CD4-positive, alpha-beta T cell treated with Interleukin-17A for 4 hours (primary cell): Measurements from ENCODE around the gene TAC3.
A peak's percentile ranks its signal among the peaks of the same experiment; 100 is the strongest.
"Not testable (repeated sequence)": the region's sequence is repeated elsewhere in the genome, so short reads cannot be mapped to it uniquely, and the experiment has no call there.

Experiments
- DNase-seq: peaks from one replicate; pipeline ENCODE4 v3.0.0-alpha.2; 2020; ENCODE audit warnings: mixed read lengths

Gene TAC3

DNA sequence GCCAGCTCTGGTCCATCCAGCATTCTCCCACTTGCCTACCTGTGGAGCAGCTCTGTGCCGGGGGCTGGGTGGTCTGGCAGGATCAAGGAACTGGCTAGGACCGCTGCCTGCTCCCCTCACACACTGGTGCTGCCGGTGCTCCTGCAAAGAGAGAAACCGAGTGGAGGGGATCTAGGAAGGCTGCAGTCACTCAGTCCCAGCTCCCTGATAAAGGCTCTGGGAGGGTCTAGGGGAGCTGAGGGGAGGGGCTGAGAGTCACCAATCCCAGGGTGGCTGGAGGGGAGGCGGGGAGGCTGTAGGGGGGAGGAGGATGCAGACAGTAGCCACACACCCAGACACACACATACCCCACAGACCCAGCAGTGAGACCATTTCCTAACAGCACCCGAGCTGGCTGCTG lies at the start of gene TAC3:
TAC3 (minus strand) TSS at position 182 of the 400 bp plus-strand sequence. CDS start 732 bp downstream, outside the sequence.
- DNase-seq: no peak

DNA sequence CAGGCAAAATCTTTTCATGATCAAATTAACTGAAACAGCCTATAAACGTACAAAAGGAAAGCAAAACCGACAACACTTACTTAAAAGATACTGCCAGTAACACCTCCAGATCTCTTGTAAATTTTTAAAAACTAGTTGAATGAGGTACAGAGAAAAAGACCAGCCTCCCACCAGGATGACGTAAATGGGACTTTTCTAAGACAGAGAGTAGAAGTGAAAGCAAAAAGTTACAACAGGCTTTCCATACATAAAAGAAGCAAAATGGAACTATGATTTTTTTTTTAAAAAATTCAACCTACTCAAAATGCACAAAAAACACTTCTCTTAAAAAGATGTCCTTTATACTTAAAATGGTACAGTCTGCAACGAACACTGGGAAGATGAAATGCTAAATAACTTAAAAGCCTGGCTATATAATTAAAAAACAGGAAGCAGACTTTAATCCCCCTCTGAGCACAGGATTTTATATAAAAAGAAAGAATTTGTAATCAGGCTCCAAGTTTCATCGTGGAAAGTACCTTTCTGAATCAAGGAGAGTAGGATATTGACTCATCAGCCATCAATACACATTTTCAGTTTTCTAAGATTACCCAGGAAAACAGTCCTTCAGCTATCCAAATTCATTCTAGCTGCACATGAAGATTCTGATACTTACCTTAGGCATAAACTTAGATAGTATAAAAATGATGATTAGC lies 47.8 kb upstream of the TAC3 start:
- peak; percentile 60 for DNase-seq

DNA sequence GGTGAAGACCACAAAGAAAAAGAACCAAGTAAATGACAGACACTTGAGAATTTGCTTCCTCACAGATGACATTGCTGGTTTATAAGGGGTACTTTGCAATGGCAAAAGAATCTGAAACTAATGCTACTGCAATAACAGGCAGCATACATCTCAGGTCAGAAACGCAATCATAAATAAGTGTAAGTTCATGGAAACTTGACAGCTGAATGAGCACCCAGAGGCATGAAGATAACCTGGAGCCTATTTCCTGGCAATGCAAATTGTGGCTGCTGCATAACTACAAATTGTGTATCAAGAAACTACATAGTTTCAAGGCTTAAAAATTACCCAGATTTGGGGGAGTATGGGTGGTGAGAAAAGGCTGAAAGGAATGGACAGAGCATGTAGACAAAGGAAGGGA lies 42.1 kb upstream of the TAC3 start:
- DNase-seq: no peak

DNA sequence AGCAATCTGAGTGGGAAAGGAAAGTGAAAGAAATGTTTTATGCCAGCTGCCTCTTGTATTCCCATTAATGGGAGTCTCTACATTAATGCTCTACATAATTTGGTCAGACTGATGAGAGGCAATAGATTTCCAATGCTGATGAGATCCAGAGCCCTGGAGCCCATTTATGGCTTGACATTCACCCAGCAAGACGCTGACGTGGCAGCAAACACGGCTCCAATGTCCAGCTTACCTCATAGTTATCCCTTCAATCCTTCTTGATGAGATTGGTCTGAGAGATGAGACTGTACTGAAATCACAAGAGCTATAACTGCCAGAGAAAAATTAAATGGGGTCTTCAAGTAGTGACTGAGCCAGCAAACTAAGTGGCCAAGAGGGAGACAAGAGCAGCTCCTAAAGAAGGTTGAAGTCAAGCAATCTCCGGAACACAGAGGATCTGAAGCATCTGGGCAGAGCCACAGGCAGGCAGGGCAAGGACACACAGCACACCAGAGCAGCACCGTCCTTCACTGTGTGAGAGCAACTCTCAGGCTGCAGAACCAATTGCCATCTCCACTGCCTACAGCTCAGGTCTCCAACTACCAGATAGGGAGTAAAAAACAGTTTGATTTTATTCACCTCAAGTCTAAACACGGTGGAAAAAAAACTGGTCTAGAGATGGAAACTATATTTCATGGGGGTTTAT lies 40.9 kb upstream of the TAC3 start:
- no peak for DNase-seq

DNA sequence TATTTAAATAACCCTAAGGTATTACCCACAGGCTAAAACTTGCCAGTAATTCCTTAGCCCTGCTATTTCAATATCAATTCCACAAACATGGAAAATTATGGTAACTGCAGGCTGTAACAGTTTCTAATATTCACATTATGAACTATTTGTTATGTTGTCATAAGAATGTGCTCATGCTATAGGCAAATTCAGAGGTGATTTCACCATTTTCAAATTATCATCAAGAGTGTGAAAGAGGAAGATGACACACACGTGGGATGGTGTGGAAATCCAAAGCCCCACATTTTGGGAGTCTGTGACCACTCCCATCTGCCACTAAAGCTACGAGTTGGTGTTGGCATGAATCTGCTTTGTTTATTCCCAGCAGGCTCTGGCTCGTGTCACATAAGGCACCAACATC lies 39.5 kb upstream of the TAC3 start:
- DNase-seq: no peak

DNA sequence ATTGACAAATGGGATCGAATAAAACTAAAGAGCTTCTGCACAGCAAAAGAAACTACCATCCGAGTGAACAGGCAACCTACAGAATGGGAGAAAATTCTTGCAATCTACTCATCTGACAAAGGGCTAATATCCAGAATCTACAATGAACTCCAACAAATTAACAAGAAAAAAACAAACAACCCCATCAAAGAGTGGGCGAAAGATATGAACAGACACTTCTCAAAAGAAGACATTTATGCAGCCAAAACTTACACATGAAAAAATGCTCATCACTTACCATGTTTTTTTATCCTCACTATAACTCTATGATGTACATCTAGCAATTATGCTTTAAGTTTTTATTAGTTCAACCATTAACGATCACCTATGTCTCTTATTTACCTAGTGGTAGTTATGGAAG lies 37.6 kb upstream of the TAC3 start:
- DNase-seq: not testable (repeated sequence)

DNA sequence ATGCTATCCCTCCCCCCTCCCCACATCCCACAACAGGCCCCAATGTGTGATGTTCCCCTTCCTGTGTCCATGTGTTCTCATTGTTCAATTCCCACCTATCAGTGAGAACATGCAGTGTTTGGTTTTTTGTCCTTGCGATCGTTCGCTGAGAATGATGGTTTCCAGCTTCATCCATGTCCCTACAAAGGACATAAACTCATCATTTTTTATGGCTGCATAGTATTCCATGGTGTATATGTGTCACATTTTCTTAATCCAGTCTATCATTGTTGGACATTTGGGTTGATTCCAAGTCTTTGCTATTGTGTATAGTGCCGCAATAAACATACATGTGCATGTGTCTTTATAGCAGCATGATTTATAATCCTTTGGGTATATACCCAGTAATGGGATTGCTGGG lies 36.8 kb upstream of the TAC3 start:
- not testable (repeated sequence) for DNase-seq

DNA sequence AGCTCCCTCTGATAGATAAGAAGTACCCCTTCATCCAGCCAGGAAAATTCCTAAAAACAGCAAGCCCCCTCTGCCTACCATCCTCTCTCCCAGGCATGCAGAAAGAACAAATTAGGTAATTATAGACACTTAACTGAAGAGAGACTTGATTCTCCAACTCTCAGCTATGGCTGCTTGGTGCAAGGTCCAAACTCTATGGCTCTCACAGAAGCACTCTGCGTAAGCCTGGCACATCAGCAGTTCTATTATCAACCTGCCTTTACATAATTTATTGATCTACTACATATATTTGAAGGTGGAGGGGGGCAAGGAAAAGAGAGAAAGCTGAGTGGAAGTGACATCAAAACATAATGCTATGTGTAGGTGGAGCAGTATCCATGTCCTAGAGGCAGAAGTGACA lies 34.7 kb upstream of the TAC3 start:
- DNase-seq: no peak

DNA sequence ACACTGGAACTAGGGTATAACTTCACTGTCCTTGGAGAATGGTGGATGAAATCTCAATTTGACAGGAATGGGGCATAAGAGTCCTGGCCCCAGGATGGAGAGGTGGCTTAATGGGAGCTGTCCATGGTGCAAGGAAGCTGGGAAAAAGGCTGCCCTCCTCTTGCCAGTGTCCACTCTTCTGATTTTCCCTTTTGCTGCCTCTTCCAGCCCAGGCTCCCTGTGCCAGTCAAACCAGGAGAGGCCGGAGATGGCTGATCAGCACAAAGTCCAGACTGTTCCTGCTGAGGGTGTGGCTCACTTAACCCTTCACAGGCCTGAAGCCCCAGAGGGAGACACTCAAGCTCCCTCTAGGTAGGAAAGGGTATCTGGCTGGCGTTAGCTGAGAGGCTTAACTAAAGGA lies 33.6 kb upstream of the TAC3 start, which contains the start of gene MYO1A:
MYO1A (minus strand) TSS at position 240 of the 400 bp plus-strand sequence. CDS start 1,806 bp downstream, outside the sequence.
- no peak for DNase-seq

DNA sequence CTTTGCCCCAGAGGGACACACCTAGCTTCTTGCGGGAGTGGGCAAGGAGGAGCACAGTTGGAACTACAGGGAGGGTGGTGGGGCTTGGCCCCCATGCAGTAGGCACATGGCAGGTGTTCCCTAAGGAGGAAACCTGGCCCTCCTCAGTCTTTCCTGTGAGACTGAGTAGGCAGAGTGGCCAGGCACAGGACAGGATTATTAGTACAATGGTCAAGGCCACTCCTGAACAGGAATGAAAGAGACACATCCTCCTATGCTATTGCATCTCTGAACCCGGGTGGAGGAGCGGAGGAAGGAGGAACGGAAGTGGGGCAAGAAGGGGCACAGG lies 32.8 kb upstream of the TAC3 start:
- no peak for DNase-seq

DNA sequence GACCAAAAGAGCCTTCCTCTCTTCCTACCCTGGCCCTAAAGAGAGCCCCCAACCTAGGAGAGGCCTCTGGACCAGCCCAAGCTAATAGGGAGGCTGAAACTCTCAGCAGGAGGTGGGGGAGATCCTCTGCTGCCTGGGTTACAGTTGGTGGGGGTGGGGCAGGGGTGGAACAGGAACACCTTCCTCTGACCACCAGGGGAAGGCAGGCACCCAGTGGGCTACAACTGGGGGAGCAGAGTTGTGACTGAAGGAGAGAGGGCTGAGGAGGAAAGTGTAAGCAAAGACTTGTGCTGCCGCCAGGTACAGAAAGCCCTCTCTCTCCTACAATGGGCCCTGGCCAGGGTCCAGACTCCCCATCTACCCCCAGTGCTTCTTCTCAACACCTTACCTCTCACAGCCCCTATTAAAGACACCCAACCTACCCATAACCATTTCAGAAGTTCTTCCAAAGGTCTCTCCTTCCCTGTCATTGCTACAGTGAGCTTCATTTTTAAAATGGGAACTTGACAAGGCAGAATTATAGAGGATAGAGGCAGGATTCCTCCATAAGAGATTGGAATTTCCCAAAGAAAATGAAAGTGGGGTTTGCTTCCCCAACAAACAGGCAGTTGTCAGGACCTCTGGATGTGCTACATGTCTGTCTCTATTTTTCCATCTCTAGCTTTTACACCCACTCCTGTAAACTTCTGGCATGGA lies 32.2 kb upstream of the TAC3 start:
- no peak for DNase-seq

DNA sequence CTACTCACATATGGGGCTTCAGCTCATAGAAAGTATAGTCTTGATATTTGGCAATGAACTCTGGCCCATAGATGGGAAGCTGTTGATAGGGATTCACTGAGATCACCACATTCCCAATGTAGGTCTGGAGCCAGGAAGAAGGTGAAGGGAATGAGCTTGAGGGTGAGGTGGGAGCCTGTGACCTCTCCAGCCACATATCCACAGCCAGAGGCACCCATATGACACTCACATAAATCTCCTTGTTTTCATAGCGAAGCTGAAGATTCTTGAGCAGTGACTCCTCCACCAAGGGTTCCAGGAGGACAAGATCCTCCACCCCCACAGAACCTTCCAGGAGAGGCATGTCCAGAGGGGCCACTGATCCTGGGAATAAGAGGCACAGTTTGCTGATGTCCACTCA lies 31.7 kb upstream of the TAC3 start:
- DNase-seq: no peak

DNA sequence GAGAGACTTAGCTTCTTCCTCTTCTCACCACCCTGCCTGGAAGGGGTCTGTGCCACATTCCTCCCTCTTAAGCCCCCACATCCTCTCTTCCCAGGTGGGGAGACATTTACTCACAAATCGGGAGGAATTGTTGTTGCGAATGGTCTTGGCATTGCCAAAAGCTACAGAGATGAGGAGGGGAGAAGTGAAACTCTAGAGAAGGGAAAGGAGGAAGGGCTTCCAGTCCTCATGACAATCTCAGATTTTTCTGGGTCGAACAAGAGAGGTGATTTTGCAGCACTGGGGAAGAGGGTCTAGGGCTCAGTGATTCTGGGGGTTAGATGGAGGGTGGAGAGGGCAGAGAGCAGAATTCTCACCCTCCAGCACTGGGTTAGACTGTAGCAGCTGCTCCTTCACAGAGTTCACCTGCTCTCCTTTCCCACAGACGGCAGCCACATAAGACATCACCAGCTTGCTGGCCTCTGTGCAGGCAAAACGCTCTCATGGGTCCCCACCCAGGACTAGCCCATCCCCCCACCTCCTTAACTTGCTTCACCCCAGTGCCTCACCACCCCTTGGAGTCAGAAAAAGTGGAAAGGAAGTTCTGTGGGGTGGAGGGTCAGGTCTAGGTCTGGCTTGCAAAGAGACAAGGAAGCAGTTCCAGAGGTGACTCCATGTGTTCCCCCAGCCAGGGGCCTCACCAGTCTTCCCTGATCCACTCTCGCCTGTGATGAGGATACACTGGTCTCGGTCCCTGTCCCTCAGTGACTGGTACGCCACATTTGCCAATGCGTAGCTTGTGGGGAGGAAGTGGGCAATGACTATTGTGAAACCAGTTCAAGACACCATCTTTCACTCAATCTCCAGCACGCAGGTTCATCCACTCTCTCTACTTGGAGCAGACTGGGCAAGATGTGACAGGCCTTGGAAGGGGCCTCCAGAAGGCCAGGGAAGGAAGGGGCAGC lies 30.9 kb upstream of the TAC3 start:
- peak; percentile 39 for DNase-seq

DNA sequence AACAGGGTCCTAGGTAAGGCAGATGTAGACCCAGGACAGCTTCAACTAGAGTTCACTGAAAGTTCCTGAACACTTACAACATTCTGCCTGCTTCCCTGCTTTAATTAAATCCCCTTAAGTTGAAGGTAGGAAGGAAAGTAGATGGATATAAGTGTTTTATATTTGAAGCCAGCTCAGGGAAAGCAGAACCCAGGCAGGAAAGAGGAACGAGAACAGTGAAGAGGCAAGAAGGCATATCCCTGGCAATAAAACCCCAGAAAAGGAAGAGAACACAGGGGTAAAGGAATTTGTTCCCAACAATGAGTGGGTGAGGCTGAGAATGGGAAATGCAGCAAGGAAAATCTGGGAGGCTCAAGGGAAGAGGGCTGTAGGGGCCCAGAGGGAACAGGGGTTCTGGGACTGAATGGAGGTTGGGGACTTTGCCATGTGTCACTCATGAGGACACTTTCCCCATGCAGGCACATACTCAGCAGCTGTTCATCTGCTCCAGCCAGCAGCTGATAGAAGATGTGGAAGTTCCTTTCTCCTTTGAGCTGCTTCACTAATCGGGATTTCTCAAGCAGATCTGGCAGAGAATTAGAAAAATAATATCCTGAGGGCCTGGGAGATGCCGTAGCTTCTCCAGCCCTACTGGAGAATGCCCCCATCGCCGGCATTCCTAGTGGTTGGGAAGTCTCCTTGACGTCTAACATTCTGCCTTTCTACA lies 29.9 kb upstream of the TAC3 start:
- no peak for DNase-seq

DNA sequence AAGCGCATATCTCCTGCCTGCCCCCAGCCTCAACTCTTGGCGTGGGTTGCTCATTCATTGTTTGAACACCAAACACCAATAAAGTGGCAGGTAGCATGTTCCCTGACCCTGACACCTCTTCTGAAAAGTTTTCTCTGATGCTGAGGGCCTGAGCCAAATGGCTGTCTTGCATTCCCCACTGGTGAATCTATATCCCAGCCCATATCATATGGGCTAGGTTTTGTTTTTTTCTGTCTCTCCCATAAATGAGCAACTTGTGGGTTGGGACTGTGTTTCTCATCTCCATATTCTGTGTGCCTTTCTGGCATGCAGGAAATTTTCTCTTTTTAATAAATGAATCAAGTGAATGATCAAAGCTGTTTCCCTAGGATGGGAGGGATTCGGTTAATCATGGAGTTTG lies 28.6 kb upstream of the TAC3 start:
- no peak for DNase-seq

DNA sequence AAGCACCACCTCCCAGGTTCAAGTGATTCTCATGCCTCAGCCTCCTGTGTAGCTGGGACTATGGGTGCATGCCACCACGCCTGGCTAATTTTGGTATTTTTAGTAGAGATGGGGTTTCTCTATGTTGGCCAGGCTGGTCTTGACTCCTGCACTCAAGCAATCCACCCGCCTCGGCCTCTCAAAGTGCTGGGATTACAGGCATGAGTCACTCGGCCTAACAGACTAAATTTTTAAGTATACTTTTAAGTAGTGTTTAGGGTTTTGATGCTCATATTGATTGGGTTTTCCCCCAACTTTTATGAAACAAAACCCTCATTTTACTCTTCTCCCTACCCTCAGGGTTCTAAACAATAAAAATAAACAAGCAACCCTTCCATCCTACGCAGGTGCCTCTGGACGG lies 28.1 kb upstream of the TAC3 start:
- DNase-seq: no peak

DNA sequence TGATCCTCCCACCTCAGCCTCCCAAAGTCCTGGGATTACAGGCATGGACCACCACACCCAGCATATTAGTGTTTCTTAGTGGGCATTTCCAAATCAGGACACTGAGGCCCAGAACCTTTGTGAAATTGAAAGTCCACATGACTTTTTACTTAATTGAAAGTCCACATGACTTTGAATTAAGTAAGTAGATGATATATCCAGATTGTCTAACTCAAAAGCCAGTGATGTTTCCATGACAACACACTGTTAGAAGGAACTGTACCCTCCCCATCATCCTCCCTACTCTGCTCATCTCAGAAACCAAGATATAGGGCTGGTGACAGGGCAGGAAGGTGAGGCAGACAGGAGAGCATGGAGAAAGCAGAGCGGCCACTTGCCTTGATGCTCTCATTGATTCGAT lies 26.4 kb upstream of the TAC3 start:
- no peak for DNase-seq

DNA sequence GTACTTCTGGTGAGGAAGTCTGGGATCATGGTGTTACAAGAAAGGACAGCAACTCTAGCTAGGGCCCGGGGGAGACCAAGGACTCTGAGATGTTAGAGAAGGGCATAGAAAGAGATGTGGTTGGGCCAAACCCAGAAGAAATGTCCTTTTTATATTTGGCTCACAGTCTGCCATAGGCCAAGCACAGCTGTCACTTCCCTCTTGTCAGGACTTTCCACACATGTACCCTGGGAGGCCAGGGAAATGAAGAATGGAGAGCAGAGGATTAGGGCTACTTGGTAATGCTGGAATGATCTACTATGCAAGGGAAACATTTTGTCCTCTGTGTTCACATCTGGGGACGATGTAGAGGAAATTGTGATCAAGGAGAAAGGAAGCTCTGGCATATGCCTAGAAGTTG lies 24.4 kb upstream of the TAC3 start:
- DNase-seq: no peak

DNA sequence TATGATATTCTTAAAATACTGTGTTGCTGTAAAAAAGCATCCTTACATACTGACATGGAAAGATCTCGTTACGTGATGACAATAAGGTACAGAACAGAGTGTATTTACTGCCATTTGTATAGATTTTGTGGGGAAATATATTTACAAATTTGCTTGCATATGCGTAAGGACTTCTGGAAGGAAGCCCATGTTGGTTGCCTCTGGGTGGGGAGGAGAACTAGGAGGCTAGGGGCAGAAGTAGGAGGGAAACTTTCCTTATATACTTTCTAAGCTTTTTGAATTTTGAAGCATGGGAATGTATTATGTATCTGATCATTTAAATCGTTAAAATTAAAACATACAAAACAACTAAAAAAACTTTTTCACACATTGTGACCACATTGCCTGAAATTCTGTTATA lies 23.9 kb upstream of the TAC3 start:
- DNase-seq: no peak

DNA sequence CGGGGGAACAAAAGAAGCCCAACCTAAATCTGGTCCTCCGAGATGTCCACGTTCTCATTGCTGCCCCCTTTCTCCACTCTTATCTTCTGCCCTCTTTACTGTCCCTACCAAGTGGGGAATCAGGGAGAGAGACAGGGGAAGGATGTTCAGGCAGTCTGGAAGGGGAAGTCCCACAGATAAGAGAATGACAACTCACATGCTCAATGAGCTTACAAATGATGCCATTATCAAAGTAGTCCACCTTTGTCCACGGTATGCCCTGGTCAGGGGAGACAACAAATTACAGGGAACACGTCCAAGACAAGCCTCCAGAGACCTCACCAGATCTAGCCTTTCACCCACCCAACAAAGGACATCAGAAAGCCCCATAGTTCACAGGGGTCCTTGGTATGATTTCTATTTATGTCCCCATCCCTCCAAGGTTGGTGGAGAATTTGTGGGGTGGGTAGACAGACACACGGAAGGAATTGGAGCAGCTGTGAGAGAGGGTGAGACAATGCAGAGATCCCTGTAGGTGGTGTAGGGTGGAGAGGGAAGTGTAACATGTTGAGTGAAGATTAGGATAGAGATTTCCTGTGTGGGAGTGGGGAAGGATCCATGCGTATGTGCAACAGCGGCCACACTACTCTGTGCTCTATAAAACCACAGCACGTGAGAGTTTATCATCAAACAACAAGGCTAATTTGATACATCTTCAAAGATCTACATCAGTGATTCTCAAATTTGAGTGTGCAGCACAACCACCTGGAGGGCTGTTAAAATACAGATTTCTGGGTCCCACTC lies 22.9 kb upstream of the TAC3 start:
- DNase-seq: no peak

DNA sequence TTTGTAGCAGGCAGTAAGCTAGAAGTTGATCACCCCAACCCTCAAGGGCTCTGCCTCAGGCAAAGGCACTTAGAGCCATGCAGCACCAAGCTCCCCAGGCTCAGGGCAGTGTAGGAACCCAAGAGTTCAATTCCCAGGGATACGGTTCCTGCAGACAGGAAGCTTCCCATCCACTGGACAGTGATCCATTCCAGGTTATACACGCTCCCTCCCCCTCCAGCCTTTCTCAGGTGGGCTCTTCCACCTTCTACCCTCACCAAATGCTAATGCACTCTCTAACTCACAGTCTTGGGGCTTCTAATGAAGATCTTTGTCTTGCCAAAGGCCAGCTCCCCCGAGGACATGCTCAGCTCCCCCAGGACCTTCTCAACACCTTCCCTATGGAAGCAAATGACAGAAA lies 20.9 kb upstream of the TAC3 start:
- no peak for DNase-seq

DNA sequence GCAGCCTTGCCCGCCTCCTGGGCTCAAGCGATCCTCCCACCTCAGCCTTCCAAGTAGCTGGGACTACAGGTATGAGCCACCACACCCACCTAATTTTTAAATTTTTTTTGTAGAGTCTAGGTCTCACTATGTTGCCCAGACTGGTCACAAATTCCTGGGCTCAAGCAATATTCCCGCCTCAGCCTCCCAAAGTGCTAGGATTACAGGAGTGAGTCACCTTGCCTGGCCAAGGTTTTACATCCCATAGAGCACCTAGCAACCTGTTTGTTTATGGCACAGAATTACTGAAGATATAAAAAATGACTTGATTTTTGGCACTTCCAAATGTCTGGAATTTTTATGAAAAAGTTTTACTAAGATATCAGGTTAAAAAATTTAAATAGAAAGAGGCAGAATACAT lies 17.1 kb upstream of the TAC3 start:
- no peak for DNase-seq
